ENCODE results near the gene C16orf96.

C16orf96 gene

DNA sequence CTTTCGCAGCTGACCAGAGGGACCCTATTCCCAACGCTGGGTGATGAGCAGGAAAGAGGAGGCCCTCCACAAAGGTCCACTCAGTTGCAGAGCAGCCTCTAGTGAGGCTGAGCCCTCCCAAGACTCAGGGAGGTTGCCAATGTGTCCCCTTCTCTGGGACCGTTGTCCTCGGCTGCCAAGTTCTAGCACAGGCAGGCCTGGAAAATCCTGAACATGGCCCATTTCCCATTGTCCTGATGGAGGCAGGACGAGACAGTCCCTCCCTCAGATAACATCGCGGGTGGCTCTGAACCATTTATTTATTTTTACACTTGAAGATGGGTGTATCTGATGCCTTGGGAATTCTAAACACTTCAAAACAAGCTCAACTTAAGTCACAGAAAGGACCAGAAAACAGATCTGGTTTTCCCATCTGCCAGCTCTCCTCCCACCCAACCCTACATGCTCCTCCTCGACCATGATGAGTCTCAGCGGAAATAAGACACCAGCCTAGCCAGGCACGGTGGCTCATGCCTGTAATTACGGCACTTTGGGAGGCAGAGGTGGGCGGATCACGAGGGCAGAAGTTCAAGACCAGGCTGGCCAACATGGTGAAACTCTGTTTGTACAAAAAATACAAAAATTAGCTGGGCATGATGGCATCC lies 30.4 kb upstream of the C16orf96 start:
- no peak for DNase-seq

DNA sequence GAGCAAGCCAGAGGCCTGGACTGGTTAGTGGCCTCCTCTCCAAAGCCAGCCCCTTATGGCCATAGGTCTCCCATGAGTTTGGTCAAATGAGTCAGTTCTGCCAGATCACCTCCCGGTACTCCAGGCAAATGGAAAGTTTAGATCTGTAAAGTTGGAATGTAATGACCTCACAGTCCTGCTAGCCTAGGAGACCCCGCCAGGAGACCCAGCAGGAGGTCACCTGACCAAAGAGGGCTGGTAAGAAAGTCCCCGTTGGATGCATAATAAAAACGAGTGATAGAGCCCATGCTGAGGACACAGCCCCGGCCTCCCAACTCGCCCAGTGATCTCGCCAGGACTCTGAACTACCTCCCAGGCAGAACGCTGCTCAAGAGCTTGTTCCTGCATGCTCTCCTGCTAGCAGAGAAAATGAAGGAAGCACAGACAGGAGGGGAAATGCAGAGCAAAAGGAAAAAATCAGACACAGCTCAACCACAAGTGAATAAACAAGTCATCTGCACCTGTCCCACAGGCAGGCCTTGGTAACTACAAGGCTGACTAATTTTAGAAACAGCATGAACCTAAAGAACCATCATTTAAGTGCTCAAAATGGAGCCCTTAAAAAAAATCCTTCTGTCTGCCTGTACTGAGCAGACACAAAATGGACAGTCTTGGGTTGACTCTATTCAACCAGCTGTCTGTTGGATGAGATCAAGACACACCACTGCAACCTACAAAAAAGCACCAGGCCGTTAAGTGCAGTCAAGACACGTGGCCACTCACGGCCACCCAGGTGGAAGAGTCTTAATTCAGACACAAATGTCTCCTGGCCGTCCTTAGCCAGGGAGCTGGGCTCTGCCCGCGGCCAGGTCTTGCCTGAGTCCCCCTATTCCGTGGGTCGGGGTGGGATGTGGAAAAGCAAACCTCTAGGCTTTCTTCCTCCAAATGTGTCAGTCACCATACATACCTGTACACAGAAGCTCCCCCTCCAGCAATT lies 26.8 kb upstream of the C16orf96 start:
- DNase-seq: peak; percentile 95

DNA sequence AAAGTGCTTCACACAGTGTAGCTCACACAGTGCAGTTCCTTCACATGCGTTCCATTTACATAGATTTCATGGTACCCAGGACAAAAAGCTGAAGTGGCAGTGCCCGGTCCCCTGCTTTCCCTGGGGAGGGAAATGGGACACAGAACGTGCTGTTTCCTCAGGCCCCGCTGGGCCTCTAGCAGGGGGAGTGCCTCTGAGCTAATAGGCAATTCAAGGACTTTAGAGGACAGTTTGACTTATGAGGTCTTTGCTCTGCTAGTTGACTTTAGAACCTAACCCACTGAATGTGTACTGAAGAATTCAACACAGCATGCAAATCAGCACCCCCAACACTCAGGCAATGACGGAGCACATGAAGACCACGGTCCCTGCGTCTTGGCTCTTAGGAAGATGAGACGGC lies 24.3 kb upstream of the C16orf96 start:
- DNase-seq: no peak

DNA sequence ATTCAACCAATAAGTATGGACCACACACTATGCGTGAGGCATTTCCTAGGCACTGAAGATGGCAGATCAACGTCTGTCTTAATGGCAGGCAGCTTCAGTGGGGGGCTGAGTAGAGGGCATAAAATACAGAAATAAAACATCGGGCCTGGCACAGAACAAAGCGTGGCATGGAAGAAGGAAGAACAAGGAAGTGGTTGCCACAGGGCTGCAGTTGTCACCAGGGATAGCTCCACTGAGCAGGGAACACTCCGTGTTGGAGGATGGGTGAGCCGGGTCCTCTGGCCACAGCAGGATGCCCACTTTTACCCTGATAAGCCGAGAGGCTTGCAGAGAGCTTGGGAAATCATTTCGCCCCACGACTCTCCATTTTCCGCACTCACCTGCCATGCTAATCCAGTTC lies 23.9 kb upstream of the C16orf96 start:
- DNase-seq: no peak

DNA sequence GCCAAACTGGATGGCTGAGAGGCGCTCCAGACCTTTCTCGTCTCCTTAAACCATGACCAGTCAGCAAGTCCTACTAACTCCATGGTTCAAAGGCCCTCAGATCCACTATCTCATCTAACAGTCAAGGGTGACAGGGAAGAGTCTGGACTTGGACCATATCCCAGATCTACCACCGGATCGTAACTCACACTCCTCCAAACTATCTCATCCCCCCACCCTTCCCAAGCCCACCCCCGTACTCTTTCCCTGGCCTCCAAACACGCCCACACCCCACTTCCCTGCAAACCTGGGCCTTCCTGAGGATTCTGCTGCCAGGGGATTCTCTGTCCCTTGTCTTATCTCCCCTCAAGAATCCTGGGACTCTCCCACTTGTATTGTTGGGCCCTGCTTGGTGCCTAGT lies 22.6 kb upstream of the C16orf96 start:
- DNase-seq: no peak

DNA sequence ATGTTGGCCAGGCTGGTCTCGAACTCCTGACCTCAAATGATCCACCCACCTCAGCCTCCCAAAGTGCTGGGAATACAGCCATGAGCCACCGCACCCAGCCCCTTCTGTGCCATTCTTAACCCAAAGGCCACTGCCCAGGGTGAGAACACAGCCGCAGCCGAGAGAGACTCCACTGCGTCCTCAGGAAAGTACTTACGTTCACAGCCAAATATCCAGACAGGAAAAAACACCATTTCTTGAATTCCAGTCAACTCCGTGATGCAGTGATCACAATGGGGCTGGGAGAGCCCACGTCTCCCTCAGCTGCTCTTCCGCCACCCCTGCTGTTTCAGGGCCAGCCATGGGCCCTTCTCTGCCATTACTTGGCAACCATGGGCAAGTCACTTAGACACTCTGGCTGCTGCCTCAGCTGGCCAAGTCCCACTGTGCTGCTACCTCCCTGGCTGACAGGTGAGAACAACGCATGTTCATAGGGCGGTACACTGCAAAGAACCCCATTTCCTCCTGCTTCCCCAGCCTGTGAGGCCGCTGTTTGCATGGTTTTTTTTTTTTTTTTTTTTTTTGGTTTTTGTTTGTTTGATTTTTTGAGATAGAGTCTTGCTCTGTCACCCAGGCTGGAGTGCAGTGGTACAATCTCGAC lies 21.9 kb upstream of the C16orf96 start:
- no peak for DNase-seq

DNA sequence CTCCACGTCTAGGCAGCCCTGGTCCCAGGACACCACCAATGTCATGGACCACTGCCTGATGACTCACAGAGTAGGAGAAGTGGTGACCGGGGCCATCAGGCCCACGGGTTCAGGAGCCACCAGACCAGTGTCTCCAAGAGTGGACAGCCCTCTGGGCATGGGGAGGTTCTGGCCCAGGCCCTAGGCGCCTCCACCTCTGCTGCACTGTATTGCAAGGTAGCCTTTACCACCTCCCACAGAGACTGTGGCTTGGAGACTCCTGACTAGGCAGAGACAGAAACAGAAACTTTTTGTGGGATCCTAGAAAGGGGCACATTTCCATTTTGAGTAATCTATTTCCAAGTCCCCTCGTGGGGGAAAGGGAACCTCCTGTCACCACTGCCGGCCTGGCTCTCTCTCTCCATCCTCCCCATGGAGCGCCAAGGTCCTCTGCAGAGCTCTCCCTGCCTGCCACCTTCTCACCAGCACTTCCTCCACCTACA lies 20.5 kb upstream of the C16orf96 start:
- no peak for DNase-seq

DNA sequence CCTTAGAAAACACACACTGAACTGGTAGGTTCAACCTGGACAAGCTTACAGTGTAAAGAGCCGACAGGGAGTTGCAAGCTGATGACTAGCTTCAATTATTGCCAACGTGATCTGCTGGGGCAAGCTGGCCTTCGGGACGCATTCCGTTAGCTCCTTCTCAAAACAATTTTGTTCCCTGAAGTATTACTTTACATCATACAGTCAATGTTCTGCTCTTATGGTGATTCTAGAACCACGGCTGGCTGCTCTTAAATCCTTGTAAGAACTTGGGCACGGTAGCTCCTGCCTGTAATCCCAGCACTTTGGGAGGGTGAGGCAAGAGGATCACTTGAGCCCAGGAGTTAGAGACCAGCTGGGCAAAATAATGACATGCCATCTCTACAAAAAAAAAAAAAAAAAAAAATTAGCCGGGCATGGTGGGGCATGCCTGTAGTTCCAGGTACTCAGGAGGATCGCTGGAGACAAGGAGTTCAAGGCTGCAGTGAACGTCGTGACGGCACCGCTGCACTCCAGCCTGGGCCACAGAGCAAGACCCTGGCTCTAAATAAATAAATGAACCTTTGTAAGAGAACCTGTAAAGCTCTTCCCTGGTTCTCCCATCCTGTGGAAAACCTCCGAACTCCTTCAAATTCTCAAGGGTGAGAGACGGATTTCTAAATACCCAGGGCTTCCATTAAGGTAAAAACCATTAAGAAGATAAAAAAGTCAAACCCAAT lies 19.6 kb upstream of the C16orf96 start:
- DNase-seq: no peak

DNA sequence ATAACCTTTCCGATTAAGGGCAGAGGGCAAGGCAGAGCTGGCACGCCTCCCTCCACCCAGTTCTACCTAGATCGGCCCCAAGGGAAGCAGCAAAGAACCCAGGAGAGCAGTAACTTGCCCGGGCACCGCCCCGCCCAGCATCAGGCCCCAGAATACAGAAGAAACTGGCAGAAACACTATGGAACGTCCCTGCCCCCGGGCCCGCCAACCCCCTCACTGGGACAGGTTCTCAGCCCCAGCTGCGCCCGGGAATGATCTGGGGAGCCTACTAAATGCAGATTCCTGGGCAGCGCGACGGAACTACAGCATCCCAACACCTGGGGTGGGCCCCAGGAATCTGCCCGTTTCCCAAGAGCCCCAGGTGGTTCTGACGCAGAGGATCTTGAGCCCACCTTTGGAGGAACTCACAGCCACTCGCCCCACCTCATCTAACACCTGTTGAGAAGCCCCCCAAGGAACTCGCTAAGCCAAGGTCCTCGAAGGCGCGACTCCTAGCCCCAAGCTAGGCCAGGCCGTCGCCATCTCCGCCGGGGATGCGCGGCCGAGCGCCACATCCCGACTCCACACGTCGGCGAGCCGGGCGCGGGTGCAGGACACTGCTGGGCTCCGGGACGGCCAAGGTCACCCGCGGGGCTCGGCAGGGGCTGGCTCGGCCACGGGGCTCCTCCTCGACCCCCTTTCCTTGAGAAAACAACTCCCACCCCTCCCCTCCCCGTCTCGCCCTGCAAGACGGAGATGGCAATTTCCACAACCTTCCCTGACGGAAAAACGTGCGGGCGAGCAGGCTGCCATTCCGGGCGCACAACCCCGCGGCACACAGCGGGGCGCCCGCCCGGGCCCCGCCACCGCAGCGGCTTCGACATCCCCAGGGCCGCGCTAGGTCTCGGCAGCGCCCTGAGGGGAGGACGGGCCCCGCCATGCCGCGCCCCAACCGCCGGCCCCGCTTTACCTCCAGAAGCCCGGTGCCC lies 18.5 kb upstream of the C16orf96 start:
- DNase-seq: peak; percentile 57

DNA sequence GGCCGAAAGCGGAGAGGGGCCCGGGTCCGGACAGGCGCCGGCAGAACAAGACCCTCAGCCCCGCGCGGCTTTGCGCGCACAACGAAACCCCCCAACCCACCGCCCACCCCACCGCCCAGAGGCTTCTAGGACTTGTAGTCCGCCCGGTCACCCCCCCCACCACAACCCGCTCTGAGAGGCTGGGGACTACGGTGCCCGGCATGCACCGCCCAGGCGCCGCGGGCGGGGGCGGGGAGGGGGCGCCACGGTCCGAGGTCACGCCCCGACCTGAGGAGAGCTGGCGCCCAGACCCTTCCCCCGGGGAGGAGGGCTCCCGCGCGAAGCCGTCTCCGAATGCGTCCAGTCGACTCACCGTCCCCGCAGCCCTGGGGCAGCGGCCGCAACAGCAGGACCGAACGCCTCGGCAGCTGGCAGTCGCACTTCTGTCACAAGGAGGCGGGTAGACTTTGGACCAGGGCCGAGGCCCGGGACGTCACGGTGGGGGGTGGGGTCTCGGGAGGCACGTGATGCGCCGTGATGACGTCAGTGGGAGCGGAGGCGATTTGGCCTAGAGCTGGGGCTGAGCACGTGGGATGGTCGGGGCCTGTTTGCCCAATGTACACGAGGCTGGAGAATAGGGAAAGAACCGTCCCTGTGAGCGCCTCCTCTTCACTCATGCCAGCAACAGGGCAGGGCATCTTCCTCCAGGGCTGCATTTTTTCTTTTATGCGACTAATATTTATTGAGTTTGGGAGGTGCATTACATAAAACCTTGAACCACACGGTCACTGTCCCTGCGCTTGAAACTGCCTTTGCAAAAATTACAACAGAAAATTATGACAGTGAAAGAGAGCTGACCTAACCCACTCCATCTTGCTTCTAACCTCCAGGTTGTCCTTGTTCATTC lies 17.5 kb upstream of the C16orf96 start, which contains the start of gene CDIP1:
CDIP1 (minus strand) TSS at position 424 of the 886 bp plus-strand sequence. CDS start 24,643 bp downstream, outside the sequence.
- DNase-seq: peak; percentile 97

DNA sequence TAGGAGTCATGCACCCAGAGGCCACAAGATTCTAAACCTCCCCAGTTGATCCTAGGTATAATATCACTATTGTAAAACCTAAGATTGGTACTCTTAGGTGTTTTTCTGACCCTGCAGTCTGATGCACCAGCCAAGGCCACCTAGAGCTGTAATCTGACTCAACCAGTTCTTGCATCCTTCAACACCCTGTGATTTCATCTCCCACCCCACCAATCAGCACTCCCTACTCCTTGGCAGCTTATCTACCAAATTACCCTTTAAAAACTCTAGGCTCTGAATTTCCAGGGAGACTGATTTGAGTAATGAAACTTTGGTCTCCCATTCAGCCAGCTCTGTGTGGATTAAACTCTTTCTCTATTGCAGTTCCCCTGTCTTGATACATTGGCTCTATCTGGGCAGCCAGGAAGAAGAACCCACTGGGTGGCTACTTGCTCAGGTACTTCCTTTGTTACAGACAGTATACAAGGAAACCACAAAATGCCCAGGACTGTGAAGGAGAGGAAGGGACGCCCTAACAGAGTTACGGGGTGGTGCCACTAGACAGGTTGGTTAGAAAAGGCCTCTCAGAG lies 16.3 kb upstream of the C16orf96 start:
- DNase-seq: no peak

DNA sequence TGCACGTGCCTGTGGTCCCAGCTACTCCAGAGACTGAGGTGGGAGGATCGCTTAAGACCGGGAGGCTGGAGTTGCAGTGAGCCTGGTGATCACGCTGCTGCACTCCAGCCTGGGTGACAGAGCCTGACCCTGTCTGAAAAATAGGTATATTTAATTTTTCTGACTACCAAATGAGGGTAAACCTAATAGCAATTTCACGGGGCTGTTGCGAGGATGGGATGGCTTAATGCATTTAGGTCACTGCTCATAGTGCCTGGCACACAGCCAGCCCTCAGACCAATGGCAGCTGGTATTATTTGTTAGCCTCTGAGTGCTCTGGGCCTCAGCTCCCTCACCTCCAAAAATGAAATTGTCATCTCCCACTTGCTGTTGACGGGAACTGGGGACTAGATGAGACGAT lies 11.7 kb upstream of the C16orf96 start:
- no peak for DNase-seq

DNA sequence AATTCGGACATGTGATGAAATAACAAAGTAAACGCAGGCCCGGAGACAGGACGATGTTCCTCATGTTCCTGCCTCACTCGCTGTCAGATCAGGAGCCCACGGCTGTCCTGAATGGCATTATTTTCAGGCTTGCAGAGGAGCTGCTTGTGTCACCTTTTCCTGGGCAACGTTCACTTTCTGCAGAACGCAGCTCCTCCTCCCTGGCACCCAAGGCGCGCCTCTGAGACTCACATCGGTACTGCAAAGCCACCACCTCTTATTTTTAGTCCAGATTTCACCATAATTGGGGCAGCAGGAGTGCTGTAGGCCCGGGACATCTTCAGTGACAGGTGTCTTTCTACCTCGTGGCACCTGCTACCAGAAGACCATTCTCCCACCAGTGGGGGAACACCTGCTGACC lies 8.0 kb upstream of the C16orf96 start:
- DNase-seq: no peak

DNA sequence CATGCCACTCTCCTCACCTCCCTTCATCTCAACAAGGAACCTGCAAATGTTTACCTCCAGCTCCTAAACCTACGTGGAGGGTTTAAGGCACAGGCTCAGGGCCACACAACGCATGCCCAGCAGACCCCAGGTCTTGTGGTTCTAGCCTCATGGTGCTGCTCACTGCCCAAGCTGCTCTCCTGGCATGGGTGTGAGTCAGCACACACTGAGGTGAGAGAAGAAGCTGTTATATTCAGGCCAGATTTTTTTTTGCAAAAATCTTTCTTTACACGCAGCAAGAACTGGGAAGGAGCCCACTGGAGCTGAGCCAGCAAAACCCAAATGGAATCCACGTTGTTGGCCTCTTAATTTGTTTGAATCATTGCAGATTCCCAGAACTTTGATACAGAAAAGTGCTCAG lies 5.5 kb upstream of the C16orf96 start:
- no peak for DNase-seq

DNA sequence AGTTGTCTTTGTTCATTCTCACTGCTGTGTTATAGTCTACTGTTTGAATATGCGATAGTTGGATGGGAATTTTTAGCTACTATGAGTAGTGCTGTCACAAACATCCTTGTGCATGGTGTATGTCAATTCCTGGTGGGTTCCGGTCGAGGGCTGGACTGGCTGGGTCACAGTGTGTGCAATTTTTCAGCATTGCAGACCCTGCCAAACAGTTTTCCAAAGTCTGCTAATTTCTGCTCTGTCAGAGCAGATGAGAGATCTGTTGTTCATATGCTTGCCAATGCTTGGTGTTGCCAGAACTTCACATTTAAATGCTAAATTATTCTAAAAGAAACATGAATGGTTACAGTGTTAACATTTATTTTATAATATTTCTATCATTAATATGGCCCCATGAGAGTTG lies 3.6 kb upstream of the C16orf96 start:
- DNase-seq: no peak

DNA sequence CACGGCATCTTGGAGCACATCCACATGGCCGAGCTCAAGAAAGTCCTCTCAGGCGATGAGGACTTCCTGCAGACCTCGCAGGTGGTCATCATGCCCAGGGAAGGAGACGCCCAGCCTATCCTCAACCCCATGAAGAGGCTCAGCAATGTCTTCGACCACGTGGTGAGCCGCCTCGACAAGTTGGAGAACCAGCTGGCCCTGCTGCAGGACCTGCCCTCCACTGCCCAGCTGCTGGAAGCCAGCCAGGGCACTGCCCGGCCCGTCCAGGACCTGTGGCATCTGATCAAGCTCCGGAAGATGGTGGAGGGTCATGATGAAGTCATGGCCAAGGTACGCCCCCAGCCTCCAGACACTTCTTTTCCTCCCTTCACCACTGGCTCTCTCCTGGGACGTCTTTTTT lies 440 bp downstream of the C16orf96 start:
- DNase-seq: no peak

DNA sequence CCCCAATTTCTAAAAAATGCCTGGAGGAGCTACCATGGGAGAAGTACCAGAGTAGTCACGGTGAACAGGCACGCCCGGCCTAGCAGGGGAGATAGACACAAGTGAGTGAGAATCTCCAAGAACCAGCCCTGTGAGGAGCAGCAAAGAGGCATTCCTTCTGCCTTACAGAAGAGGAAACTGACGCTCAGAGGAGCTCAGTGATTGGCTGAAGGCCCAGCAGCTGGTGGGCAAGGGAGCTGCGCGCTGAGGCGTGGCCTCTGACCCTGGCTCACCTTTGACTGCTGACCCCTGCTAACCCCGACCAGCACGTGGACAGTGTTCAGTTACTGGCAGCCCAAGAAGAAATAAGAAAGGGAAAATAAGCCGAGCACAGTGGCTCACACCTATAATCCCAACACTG lies 1.8 kb downstream of the C16orf96 start:
- no peak for DNase-seq

DNA sequence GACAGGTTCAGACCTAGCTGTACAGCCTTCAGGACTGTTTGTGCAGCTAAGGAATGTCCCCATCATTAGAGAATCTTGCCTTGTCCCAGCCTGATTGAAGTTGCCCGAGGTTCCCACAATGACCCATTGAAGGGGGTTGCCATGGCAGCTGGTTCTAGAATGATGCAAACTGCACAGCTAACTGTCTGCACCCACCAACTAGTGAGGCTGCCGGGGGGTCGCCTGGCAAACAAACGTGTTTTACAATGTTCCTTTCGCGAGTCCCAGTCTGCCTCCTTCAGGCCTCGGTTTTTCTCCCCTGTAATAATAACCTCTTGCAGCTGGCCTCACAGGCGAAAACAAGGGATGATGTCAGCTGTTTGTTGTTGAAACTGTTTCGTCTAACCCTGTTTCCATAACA lies 5.5 kb downstream of the C16orf96 start:
- DNase-seq: no peak

DNA sequence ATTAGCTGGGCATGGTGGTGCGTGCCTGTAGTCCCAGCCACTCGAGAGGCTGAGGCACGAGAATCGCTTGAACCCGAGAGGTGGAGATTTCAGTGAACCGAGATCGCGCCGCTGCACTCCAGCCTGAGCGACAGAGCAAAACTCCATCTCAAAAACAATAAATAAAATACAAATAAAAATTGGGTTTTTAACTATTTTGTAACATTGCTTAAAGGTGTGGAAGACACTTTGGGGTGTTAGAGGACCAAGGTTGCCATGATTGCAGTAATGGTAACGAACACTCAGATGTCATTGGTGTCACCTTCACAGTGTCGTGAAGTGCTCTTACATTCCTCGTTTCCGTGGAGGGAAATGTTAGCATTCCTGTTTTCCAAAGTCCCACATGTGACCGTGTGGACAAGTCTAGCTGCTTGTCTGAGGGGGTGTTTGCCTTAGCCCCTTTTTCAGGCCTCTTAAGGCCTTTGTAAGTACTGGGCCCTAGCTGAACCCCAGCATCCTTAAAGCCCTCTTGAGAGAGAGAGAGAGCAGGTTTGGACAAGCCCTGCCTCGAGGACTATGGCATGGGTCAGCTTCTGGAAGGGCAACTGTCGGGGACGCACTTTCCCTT lies 8.6 kb downstream of the C16orf96 start:
- DNase-seq: no peak

DNA sequence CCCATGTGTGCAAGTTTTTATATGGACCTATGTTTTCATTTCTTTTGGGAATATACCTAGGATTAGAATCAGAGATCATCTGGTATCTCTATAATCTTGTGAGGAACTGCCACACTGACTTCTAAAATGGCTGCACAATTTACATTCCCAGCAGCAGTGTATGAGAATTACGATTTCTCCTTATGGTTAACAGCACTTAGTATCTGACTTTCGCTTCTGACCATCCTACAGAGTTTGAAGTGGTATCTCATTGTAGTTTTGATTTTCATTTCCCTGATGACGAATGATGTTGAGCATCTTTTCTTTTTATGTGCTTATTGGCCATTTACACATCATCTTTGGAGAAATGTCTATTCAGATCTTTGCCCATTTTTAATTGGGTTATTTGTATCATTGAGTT lies 10.0 kb downstream of the C16orf96 start:
- no peak for DNase-seq

Data from islet precursor cell (in vitro differentiated cells).